HAP-1 (cell line): ENCODE measurements around the gene COL10A1.

ENCODE experiments used
- DNase-seq, 2 experiments: peaks; one replicate each; pipeline ENCODE4 v3.0.0-alpha.2; 2016 to 2020; ENCODE audit warnings: low spot score in 2 of 2
- H3K27me3 ChIP-seq: fragments of 250-450 bp; sonication (Bioruptor Pico); 2 replicates; pipeline ENCODE4 v1.5.1; 2020; ENCODE audit warnings: low read depth, mild to moderate bottlenecking, moderate library complexity
- H3K36me3 ChIP-seq: fragments of 250-450 bp; sonication (Bioruptor Pico); replicated peaks from 2 replicates; pipeline ENCODE4 v1.5.1; 2020; ENCODE audit warnings: mild to moderate bottlenecking
- H3K4me1 ChIP-seq: fragments of 250-450 bp; sonication (Bioruptor Pico); 2 replicates; pipeline ENCODE4 v1.5.1; 2020; ENCODE audit warnings: mild to moderate bottlenecking
- H3K4me3 ChIP-seq: fragments of 250-450 bp; sonication (Bioruptor Pico); 2 replicates; pipeline ENCODE4 v1.5.1; 2020; ENCODE audit warnings: mild to moderate bottlenecking, moderate library complexity
- H3K9me3 ChIP-seq: fragments of 250-450 bp; sonication (Bioruptor Pico); 2 replicates; pipeline ENCODE4 v1.5.1; 2020; ENCODE audit warnings: mild to moderate bottlenecking, moderate library complexity
- in situ Hi-C: fragments of 300-500 bp; cut with MboI; formaldehyde crosslinking; loops from 3 replicates; pipeline ENCODE4 v1.14.3; 2020; ENCODE audit warnings: low sequenced_read_pairs, inconsistent platforms, mixed read lengths

The COL10A1 gene

DNA sequence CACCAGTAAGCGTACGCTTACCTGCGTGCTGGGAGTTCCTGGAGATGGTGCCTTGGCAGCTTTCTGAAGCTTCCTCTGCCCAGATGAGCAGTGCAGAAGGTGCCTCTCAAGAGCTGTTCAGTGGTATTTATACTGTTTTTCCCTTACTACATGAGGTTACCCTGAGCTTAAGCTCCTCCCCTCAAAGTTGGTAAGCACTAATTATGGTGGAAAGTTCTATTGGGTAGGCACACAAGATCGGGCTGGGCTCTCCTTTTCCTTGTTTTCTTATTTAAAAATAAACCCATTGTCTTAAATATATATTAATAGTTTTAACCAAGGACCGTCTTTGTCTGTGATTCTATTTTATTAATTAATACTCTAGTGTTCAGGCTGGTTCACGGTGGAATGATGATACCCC lies at the start of gene COL10A1:
Gene COL10A1, minus strand, starts transcription at position 101 of the 400 bp plus-strand sequence. CDS start 640 bp downstream, outside the sequence.
- no peak within 1 kb of the TSS for H3K4me3 ChIP-seq
- no peaks in the 10 kb centered on the region for H3K4me1 ChIP-seq
- no peak for DNase-seq
- H3K27me3 ChIP-seq = no peaks in the 10 kb centered on the region
- H3K9me3 ChIP-seq = no peaks in the 10 kb centered on the region
- in situ Hi-C loops = no loop called here
- H3K36me3 ChIP-seq = no peaks in the 10 kb centered on the region

- no peak overlapping the region for H3K4me3 ChIP-seq
- H3K4me1 ChIP-seq = peaks cover 5% of the 10 kb centered on the region
- no peaks in the 10 kb centered on the region; the same call in 1 of the 2 replicates for H3K9me3 ChIP-seq
- no peaks in the 10 kb centered on the region for H3K36me3 ChIP-seq
- in situ Hi-C loops = no loop called here
- H3K27me3 ChIP-seq = no peaks in the 10 kb centered on the region
- DNase-seq = no peak
Measured at GRCh38 chr6:116175344-116175743, 49.4 kb upstream of the COL10A1 start.

DNA sequence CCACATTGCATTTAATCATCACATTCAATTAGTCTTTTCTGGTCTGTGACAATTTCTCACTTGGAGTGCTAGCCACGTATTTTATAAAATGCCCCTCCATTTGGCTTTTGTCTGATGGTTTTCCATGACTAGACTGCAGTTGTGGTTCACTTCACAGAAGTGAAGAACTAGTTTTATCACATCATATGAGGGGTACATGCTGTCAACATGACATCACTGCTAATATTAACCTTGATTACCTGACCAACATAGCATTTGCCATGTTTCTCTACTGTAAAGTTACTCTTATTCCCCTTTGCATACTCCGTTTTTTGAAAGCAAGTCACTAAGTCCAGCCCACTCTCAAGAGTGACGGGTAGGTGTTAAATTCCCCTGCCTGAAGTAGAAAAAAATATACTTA lies 48.0 kb upstream of the COL10A1 start:
- Histone ChIP-seq H3K36me3 (no peaks in the 10 kb centered on the region), H3K27me3 (no peaks in the 10 kb centered on the region), H3K4me3 (no peak overlapping the region), H3K9me3 (no peaks in the 10 kb centered on the region; the same call in 1 of the 2 replicates), H3K4me1 (peaks cover 8% of the 10 kb centered on the region)
- in situ Hi-C loops = no loop called here
- DNase-seq = no peak

DNA sequence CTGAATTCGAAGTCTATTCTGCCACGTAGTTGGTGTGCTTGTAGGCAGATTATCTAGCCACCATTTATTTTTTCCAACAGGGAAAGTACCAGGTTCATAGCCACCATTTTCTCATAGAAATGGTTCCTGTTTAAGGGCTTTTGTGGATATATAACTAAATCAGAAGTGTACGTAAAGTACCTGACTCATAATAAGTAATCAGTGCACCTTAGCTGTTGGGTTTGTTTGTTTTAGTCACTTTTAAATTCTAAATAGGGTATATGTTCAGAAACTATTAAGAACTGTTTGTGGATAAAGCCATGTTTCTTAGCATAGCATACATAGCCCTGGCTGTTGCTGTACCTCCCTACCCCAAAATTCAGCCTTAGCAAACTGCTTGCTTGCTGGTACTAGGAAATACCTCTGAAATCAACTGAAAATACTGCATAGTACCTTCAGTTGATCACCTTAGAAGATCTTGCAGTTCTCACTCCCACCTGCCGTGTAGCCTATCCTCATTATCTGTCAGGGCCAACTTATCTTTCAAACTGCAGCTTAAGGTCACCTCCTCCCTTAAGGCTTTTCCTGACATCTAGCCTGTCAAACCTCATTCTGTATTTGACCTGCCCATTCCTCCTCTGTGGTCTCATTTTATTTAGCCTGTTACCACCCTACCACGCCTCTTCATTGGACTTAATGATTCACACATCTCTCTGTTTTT lies 44.6 kb upstream of the COL10A1 start:
- no peak for DNase-seq
- H3K27me3 ChIP-seq = no peaks in the 10 kb centered on the region
- no peaks in the 10 kb centered on the region for H3K36me3 ChIP-seq
- H3K4me1 ChIP-seq = peaks cover 4% of the 10 kb centered on the region; the same call in 1 of the 2 replicates
- in situ Hi-C loops = no loop called here
- H3K4me3 ChIP-seq = no peak overlapping the region
- no peaks in the 10 kb centered on the region; the same call in 1 of the 2 replicates for H3K9me3 ChIP-seq

GRCh38 chr6:116169880-116170279 lies 43.9 kb upstream of the COL10A1 start:
- in situ Hi-C loops = no loop called here

DNA sequence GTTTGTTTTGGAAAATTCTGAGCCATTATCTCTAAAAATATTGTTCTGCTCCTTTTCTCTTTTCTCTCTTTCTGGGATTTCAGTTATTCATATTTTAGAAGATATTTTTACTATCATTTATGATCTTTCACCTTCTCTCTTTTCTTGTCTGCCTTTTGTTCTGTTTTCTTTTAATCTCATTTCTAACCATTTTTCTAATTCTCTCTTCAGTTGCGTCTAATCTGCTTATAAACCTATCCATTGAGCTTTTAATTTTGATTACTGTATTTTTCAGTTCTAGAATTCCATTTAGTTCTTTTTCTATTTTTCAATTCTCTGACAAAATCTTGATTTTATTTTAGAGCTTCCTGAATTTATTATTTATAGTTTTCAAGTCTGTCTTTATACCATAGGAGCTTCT lies 42.2 kb upstream of the COL10A1 start:
- Histone ChIP-seq H3K36me3 (no peaks in the 10 kb centered on the region), H3K27me3 (no peaks in the 10 kb centered on the region), H3K4me3 (no peak overlapping the region), H3K9me3 (no peaks in the 10 kb centered on the region), H3K4me1 (peaks cover 4% of the 10 kb centered on the region; the same call in 1 of the 2 replicates)
- DNase-seq = no peak
- in situ Hi-C loops = no loop called here

More at GRCh38 chr6:116169880-116170279, 43.9 kb upstream of the COL10A1 start:
- Histone ChIP-seq H3K9me3 (no peaks in the 10 kb centered on the region), H3K36me3 (no peaks in the 10 kb centered on the region), H3K27me3 (no peaks in the 10 kb centered on the region), H3K4me1 (peaks cover 4% of the 10 kb centered on the region; the same call in 1 of the 2 replicates), H3K4me3 (no peak overlapping the region)
- DNase-seq = no peak

GRCh38 chr6:116166369-116166768 lies 40.4 kb upstream of the COL10A1 start:
- no peaks in the 10 kb centered on the region for H3K9me3 ChIP-seq
- H3K27me3 ChIP-seq = no peaks in the 10 kb centered on the region
- DNase-seq = no peak
- no peaks in the 10 kb centered on the region for H3K36me3 ChIP-seq
- H3K4me1 ChIP-seq = peaks cover 4% of the 10 kb centered on the region; the same call in 1 of the 2 replicates
- no peak overlapping the region for H3K4me3 ChIP-seq
- in situ Hi-C loops = no loop called here

GRCh38 chr6:116165596-116165995 lies 39.7 kb upstream of the COL10A1 start:
- Histone ChIP-seq H3K27me3 (no peaks in the 10 kb centered on the region), H3K4me3 (no peak overlapping the region), H3K36me3 (no peaks in the 10 kb centered on the region), H3K9me3 (no peaks in the 10 kb centered on the region), H3K4me1 (peaks cover 4% of the 10 kb centered on the region; the same call in 1 of the 2 replicates)
- in situ Hi-C loops = no loop called here
- no peak for DNase-seq

DNA sequence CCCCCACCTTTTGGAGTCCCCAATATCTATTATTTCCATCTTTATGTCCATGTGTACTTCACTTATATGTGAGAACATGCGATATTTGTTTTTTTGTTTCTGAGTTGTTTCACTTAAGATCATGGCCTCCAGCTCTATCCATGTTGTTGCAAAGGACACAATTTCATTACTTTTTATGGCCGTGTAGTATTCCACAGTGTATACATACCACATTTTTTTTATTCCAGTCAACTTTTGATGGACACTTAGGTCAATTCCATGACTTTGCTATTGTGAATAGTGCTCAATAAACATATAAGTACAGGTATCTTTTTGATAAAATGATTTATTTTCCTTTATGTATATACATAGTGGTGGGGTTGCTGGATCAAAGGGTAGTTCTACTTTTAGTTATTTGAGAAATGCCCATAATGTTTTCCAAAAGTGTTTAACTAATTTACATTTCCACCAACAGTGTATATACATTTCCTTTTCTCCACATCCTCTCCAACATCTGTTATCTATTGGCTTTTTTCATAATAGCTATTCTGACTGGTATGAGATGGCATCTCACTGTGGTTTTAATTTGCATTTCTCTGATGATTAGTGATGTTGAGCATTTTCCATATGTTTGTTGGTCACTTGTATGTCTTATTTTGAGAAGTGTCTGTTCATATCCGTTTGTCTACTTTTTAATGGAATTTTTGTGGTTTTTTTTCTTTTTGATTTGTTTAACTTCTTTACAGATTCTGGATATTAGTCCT lies 34.0 kb upstream of the COL10A1 start:
- no peak overlapping the region for H3K4me3 ChIP-seq
- no peak for DNase-seq
- in situ Hi-C loops = no loop called here
- no peaks in the 10 kb centered on the region for H3K4me1 ChIP-seq
- H3K27me3 ChIP-seq = no peaks in the 10 kb centered on the region
- H3K36me3 ChIP-seq = no peaks in the 10 kb centered on the region
- no peaks in the 10 kb centered on the region for H3K9me3 ChIP-seq

GRCh38 chr6:116158641-116159040 lies 32.7 kb upstream of the COL10A1 start:
- DNase-seq = no peak
- no peaks in the 10 kb centered on the region for H3K4me1 ChIP-seq
- no peaks in the 10 kb centered on the region for H3K27me3 ChIP-seq
- in situ Hi-C loops = no loop called here
- no peaks in the 10 kb centered on the region for H3K36me3 ChIP-seq
- H3K9me3 ChIP-seq = no peaks in the 10 kb centered on the region
- H3K4me3 ChIP-seq = no peak overlapping the region

DNA sequence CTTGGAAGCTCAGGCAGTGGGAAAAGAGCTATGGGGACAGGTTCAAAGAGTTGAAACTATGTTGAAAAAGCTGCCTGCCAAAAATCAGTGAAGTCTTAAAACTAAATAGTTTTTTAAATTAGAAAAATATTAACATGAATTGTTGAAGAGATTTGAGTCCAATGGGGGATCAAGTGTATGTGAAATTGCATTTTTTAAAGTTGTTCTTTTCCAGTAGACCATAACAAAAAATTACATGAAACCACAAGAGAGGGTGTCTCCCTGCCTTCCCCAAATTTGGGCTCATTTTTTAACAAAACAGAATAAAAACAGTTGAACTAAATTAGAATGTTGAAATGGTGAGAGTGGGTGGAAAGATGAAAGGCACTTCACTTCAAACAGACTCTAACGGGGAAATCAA lies 31.5 kb upstream of the COL10A1 start:
- no peaks in the 10 kb centered on the region for H3K36me3 ChIP-seq
- in situ Hi-C loops = no loop called here
- H3K4me3 ChIP-seq = no peak overlapping the region
- H3K9me3 ChIP-seq = no peaks in the 10 kb centered on the region
- H3K4me1 ChIP-seq = no peaks in the 10 kb centered on the region
- no peaks in the 10 kb centered on the region for H3K27me3 ChIP-seq
- DNase-seq = no peak

GRCh38 chr6:116156405-116157326 lies 30.7 kb upstream of the COL10A1 start:
- in situ Hi-C loops = no loop called here
- no peaks in the 10 kb centered on the region for H3K4me1 ChIP-seq
- no peaks in the 10 kb centered on the region for H3K9me3 ChIP-seq
- no peaks in the 10 kb centered on the region for H3K36me3 ChIP-seq
- no peaks in the 10 kb centered on the region for H3K27me3 ChIP-seq
- no peak overlapping the region for H3K4me3 ChIP-seq
- no peak for DNase-seq

DNA sequence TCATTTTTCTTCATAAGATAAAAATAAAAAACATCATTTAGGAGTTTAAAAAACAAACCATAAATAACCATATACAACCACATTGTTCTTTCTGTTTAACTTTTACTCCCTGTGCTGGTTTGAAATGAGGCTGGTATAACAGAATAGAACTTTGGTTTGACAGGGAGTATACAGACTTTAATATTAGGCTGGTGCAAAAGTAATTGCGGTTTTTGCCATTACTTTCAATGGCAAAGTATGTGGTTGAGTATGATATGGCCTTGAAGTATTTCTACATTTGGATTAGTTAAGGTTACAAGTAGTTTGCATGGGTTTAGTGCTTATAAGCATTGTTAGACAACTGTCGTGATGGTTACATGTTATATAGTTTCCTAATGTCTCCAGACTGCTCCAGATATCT lies 29.0 kb upstream of the COL10A1 start:
- Histone ChIP-seq H3K27me3 (no peaks in the 10 kb centered on the region), H3K9me3 (no peaks in the 10 kb centered on the region), H3K4me3 (no peak overlapping the region), H3K4me1 (no peaks in the 10 kb centered on the region), H3K36me3 (no peaks in the 10 kb centered on the region)
- DNase-seq = no peak
- in situ Hi-C loops = no loop called here
